ENCODE measurements around the gene SAMD11. TPM values are rescaled to one million over a fixed set of nuclear protein-coding genes. Genes with fewer than 3 reads are reported as not detected.

The SAMD11 gene
- total RNA-seq, 2 donors from 2014 or later = not detected

GRCh38 chr1:934991-935750, 11.4 kb downstream of the SAMD11 start:
- Mint-ChIP-seq H3K27ac (no peak overlapping the region), H3K9me3 (no peaks in the 10 kb centered on the region)
- no peak for DNase-seq (ENCODE audit: low spot score in 2 of 2)

GRCh38 chr1:935751-936231, 12.1 kb downstream of the SAMD11 start:
- H3K9me3 Mint-ChIP-seq = no peaks in the 10 kb centered on the region
- no peaks in the 10 kb centered on the region for H3K36me3 Mint-ChIP-seq
- DNase-seq (ENCODE audit: low spot score in 2 of 2) = no peak
- no peak overlapping the region for H3K27ac Mint-ChIP-seq
- ATAC-seq = no peak

More at GRCh38 chr1:934991-935750, 11.4 kb downstream of the SAMD11 start:
- H3K36me3 Mint-ChIP-seq = no peaks in the 10 kb centered on the region
- no peak for ATAC-seq

- Mint-ChIP-seq H3K27ac (no peak overlapping the region), H3K36me3 (no peaks in the 10 kb centered on the region), H3K9me3 (no peaks in the 10 kb centered on the region)
- DNase-seq (ENCODE audit: low spot score in 2 of 2) = no peak
- ATAC-seq = no peak
Observed at GRCh38 chr1:936348-937264, 12.9 kb downstream of the SAMD11 start.

- ATAC-seq = no peak
Observed at GRCh38 chr1:937521-937920, 13.8 kb downstream of the SAMD11 start.

GRCh38 chr1:938088-938683, 14.5 kb downstream of the SAMD11 start:
- peak; percentile 36 to 65 for ATAC-seq
- DNase-seq (ENCODE audit: low spot score in 2 of 2) = no peak
- Mint-ChIP-seq H3K36me3 (no peaks in the 10 kb centered on the region), H3K9me3 (no peaks in the 10 kb centered on the region), H3K27ac (no peak overlapping the region)

More at GRCh38 chr1:937521-937920, 13.8 kb downstream of the SAMD11 start:
- no peaks in the 10 kb centered on the region for H3K36me3 Mint-ChIP-seq
- no peak overlapping the region for H3K27ac Mint-ChIP-seq
- no peaks in the 10 kb centered on the region for H3K9me3 Mint-ChIP-seq
- no peak for DNase-seq (ENCODE audit: low spot score in 2 of 2)

- no peaks in the 10 kb centered on the region for H3K9me3 Mint-ChIP-seq
- DNase-seq (ENCODE audit: low spot score in 2 of 2) (no peak), ATAC-seq (no peak)
- H3K27ac Mint-ChIP-seq = no peak overlapping the region
- H3K36me3 Mint-ChIP-seq = no peaks in the 10 kb centered on the region
Observed at GRCh38 chr1:938711-939489, 15.2 kb downstream of the SAMD11 start.

GRCh38 chr1:939511-940106, 15.9 kb downstream of the SAMD11 start:
- no peaks in the 10 kb centered on the region for H3K9me3 Mint-ChIP-seq
- no peak for DNase-seq (ENCODE audit: low spot score in 2 of 2)
- H3K27ac Mint-ChIP-seq = no peak overlapping the region
- ATAC-seq = no peak
- H3K36me3 Mint-ChIP-seq = peaks cover 0 to 6% of the 10 kb centered on the region in 2 donors

- H3K9me3 Mint-ChIP-seq = no peaks in the 10 kb centered on the region
- ATAC-seq (peak; percentile 6 to 19), DNase-seq (ENCODE audit: low spot score in 2 of 2) (no peak)
- no peak overlapping the region for H3K27ac Mint-ChIP-seq
- H3K36me3 Mint-ChIP-seq = peaks cover 0 to 10% of the 10 kb centered on the region in 2 donors
Observed at GRCh38 chr1:940107-941014, 16.6 kb downstream of the SAMD11 start.

- ATAC-seq (peak in 1 of 2 donors; percentile 12), DNase-seq (ENCODE audit: low spot score in 2 of 2) (no peak)
- no peak overlapping the region for H3K27ac Mint-ChIP-seq
- H3K36me3 Mint-ChIP-seq = peaks cover 0 to 10% of the 10 kb centered on the region in 2 donors
- H3K9me3 Mint-ChIP-seq = no peaks in the 10 kb centered on the region
Observed at GRCh38 chr1:941015-941587, 17.4 kb downstream of the SAMD11 start.

- ATAC-seq (peak; percentile 28), DNase-seq (ENCODE audit: low spot score in 2 of 2) (no peak)
- Mint-ChIP-seq H3K27ac (no peak overlapping the region), H3K9me3 (no peaks in the 10 kb centered on the region), H3K36me3 (peaks cover 0 to 10% of the 10 kb centered on the region in 2 donors)
Observed at GRCh38 chr1:941588-942383, 18.1 kb downstream of the SAMD11 start.

- Mint-ChIP-seq H3K36me3 (peaks cover 0 to 10% of the 10 kb centered on the region in 2 donors), H3K27ac (no peak overlapping the region), H3K9me3 (no peaks in the 10 kb centered on the region)
- DNase-seq (ENCODE audit: low spot score in 2 of 2) = no peak
- ATAC-seq = no peak
Observed at GRCh38 chr1:942411-942821, 18.7 kb downstream of the SAMD11 start.

GRCh38 chr1:942864-943533, 19.3 kb downstream of the SAMD11 start:
- ATAC-seq = no peak
- DNase-seq (ENCODE audit: low spot score in 2 of 2) = no peak
- Mint-ChIP-seq H3K36me3 (peaks cover 0 to 10% of the 10 kb centered on the region in 2 donors), H3K9me3 (no peaks in the 10 kb centered on the region), H3K27ac (no peak overlapping the region)

- Mint-ChIP-seq H3K9me3 (no peaks in the 10 kb centered on the region), H3K27ac (no peak overlapping the region), H3K36me3 (peaks cover 0 to 10% of the 10 kb centered on the region in 2 donors)
- no peak for ATAC-seq
- DNase-seq (ENCODE audit: low spot score in 2 of 2) = no peak
Observed at GRCh38 chr1:943545-944340, 20.0 kb downstream of the SAMD11 start.

Measured in activated naive CD4-positive, alpha-beta T cell treated with anti-CD3 and anti-CD28 coated beads, Interleukin-2, amount 50 U/mL, for 72 hours (primary cell).